Uterus (tissue), 2 donors: ENCODE results near the gene SMAD2.

Experiments
- POLR2A ChIP-seq, 2 donors: fragments of 450-650 bp; IDR thresholded peaks; one replicate each; pipeline ENCODE4 v1.6.1; 2016; ENCODE audit warnings: antibody characterized with exemption in 2 of 2, mild to moderate bottlenecking in 1 of 2, moderate library complexity in 1 of 2
- TF ChIP-seq, protein P1 (sequence below), 4 experiments: fragments of 200-600 bp in 2 of 4; fragments of 450-650 bp in 2 of 4; sonication (generic) in 2 of 4; IDR thresholded peaks; one replicate each; pipeline ENCODE4 v1.5.1; 2016 to 2019; ENCODE audit warnings: antibody characterized with exemption in 4 of 4, mild to moderate bottlenecking in 2 of 4, moderate library complexity in 1 of 4

DNA sequence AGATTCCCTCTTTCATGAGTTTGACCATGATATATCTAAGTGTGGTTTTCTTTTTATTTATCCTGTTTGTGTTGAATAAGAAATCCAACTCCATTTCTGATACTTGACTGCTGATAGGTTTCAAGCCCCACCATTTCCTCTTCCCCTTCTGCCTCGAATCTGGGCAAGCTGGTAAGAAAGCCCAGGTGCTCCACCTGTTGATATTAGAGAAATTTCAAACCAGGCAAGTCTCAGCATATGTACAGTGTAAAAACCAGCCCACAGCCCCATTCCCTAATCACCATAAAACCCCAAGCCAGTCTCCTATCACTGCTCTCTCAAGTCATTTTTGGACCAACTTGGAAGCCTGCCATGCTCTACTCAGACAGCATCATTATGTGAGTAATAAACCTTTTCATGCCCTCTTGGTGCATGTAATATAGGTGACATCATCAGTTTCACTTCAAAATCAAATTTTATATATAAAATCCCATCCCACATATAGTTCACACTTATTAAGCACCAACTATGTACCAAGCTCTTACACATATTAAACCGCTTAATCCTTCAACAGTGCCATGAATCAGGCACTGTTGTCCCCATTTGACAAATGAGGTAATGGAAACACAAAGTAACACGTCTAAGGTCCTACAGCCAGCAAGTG is 46.6 kb downstream of the SMAD2 start:
- TF ChIP-seq, protein P1, sequence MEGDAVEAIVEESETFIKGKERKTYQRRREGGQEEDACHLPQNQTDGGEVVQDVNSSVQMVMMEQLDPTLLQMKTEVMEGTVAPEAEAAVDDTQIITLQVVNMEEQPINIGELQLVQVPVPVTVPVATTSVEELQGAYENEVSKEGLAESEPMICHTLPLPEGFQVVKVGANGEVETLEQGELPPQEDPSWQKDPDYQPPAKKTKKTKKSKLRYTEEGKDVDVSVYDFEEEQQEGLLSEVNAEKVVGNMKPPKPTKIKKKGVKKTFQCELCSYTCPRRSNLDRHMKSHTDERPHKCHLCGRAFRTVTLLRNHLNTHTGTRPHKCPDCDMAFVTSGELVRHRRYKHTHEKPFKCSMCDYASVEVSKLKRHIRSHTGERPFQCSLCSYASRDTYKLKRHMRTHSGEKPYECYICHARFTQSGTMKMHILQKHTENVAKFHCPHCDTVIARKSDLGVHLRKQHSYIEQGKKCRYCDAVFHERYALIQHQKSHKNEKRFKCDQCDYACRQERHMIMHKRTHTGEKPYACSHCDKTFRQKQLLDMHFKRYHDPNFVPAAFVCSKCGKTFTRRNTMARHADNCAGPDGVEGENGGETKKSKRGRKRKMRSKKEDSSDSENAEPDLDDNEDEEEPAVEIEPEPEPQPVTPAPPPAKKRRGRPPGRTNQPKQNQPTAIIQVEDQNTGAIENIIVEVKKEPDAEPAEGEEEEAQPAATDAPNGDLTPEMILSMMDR (IDR thresholded peaks at IDR 0.05), result no peak
- TF ChIP-seq POLR2A (IDR thresholded peaks at IDR 0.05), result no peak
